Right lobe of liver (tissue), 4 donors: ENCODE measurements around the gene ITPKB.

Source experiments
- CTCF ChIP-seq, 4 donors: fragments of 200-600 bp in 3 of 4; fragments of 450-650 bp in 1 of 4; IDR thresholded peaks; one replicate each; pipeline versions ENCODE4 v1.5.1 to v1.8.0; 2016 to 2022; ENCODE audit warnings: antibody characterized with exemption in 4 of 4, mild to moderate bottlenecking in 2 of 4
- POLR2A ChIP-seq: fragments of 450-650 bp; IDR thresholded peaks from one replicate; pipeline ENCODE4 v1.6.1; 2017; ENCODE audit warnings: antibody characterized with exemption, mild to moderate bottlenecking
- donor health status: DM: no; HTN: no; CAD: no.
- donor health status: DM: no; HTN: no; CAD: no.
- donor health status: DM: no; HTN: yes; CAD: no.

- TF ChIP-seq CTCF (IDR thresholded peaks at IDR 0.05), result no peak
- TF ChIP-seq POLR2A, result no peak
Observed at GRCh38 chr1:226785805-226786204, 46.7 kb upstream of the ITPKB start.
